ENCODE data around the gene IQSEC1.

Gene IQSEC1

DNA sequence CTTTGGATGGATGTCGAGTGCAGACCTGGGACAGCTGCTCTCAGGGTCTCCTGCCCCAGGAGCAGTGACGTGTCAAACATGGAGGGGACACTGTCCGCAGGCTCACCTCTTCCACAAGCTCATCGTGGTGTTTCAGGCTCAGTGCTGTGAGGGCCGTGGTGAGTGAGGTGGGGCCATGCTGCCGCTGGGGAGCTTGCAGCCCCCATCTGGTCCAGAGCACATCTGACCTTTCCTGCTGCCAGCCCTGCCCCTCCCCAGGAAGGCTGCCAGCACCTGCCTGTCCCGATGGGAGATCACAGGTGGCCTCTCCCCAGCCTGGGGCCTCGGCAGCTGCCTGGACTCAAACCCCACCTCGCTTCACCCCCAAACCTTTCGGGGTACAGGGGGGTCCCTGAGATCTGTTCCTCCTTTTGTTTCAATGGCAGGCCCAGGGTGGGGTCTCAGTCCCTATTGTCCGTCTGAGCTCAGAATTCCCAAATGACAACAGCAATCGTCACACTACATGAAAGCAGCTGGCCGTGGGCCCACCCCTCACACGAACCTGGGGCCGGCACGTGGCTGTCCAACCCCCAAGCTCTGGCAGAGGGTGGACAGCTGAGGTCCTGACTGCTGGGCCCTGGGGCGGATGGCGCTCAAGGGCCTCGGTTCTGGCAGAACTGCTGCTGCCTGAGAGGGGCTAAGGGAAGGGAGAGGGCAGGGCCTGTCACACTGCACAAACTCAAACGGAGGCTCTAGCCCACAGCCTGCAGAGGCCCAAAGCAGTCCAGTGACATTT, 166.9 kb downstream of the IQSEC1 start:
- DNase-seq (ENCODE audit: low spot score) = no peak
- TF ChIP-seq CTCF (IDR thresholded peaks at IDR 0.05; ENCODE audit: extremely low read depth, insufficient read depth, missing control alignments) = no peak
- in situ Hi-C loops (cut with MboI; ENCODE audit: low pct_unique_long_range_greater_than_20kb, low sequenced_read_pairs, unreplicated experiment) = no loop called here

- in situ Hi-C loops (cut with MboI; ENCODE audit: low pct_unique_long_range_greater_than_20kb, low sequenced_read_pairs, unreplicated experiment) = no loop called here
- TF ChIP-seq CTCF (IDR thresholded peaks at IDR 0.05; ENCODE audit: extremely low read depth, insufficient read depth, missing control alignments) = no peak
Observed at GRCh38 chr3:12905316-12906071, 167.7 kb downstream of the IQSEC1 start.

DNA sequence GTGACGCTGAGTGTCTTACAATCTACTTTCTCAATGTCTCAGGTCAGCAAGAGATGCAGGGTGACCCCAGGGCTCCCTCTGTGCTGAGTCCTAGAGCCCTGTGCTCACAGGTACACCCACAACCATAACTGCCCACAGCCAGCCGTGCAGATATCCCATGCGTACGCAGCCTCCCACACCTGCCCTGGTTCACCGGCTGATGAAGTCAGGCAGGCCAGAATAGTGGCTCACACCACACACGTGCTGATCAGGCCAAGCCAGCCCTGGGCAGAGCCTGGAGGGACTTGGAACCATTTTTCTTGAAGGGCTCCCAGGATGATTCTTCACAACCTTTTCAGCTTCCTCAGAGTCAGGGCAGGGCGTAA, 168.3 kb downstream of the IQSEC1 start:
- no peak for TF ChIP-seq CTCF (IDR thresholded peaks at IDR 0.05; ENCODE audit: extremely low read depth, insufficient read depth, missing control alignments)
- in situ Hi-C loops (cut with MboI; ENCODE audit: low pct_unique_long_range_greater_than_20kb, low sequenced_read_pairs, unreplicated experiment) = no loop called here
- DNase-seq (ENCODE audit: low spot score) = no peak

More at GRCh38 chr3:12905316-12906071, 167.7 kb downstream of the IQSEC1 start:
- DNase-seq (ENCODE audit: low spot score) = no peak

DNA sequence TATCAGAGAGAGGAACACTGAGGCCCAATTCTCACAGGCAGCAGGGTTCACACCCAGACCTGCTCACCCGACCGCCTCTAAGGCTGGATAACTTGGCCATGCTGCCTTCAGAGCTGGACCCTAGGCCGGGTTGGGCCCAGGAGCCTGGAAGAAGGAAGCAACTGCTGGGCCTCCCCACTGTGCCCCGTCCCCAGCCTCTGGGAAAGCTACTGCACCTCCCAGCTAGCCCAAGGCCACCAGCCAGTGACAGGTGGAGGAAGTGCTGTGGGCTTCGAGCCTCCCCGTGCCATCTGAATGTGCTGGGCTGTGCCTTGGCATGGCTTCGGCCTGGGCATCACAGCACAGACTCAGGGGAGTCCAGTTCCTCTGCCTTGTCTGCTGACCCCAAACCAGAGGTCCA, 169.3 kb downstream of the IQSEC1 start:
- no peak for DNase-seq (ENCODE audit: low spot score)
- in situ Hi-C loops (cut with MboI; ENCODE audit: low pct_unique_long_range_greater_than_20kb, low sequenced_read_pairs, unreplicated experiment) = no loop called here
- TF ChIP-seq CTCF (IDR thresholded peaks at IDR 0.05; ENCODE audit: extremely low read depth, insufficient read depth, missing control alignments) = no peak

DNA sequence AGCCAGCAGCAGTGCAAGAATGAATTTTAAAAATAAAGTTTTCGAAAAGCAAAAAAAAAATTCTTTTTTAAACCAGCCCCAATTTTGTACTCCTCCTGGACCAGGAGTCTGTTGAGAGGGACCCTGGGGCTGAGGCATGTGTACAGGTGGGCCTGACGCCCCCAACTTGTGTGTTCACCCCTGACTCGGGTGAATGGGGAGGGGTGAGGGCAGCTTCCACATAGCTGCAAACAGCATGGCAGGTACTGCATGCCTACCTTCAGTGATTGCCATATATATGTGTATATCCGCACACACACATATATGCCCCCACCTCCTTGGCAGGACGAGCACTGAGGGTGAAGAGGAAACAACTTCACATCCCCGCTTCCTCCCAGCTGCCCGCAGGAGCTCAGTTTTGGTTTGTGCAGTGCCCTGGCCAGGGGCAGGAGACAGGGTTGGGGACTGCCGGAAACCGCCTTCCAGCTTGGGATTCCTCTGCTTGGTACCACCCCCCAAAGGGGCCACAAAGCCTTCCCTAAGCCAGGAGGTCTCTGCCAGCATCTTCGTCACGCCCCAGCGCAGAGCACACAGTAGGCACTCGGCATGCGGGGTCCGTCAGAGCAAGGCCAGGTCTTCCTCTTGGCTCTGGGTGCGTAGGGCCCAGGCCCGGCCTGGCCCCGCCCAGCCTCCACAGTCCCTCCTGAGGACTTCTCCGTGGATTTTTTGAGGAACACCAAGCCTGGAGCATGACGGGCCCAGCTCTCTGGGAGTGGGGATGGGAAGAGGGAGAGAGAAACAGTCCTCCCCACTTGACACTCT, 170.0 kb downstream of the IQSEC1 start:
- TF ChIP-seq CTCF (IDR thresholded peaks at IDR 0.05; ENCODE audit: extremely low read depth, insufficient read depth, missing control alignments) = no peak
- no peak for DNase-seq (ENCODE audit: low spot score)
- in situ Hi-C loops (cut with MboI; ENCODE audit: low pct_unique_long_range_greater_than_20kb, low sequenced_read_pairs, unreplicated experiment) = no loop called here

- in situ Hi-C loops (cut with MboI; ENCODE audit: low pct_unique_long_range_greater_than_20kb, low sequenced_read_pairs, unreplicated experiment) = no loop called here
- no peak for DNase-seq (ENCODE audit: low spot score)
- no peak for TF ChIP-seq CTCF (IDR thresholded peaks at IDR 0.05; ENCODE audit: extremely low read depth, insufficient read depth, missing control alignments)
Observed at GRCh38 chr3:12902181-12902999, 170.8 kb downstream of the IQSEC1 start.
